HG02642 (cell line): ENCODE measurements around the gene MRC2.
"Not testable (repeated sequence)": the region's sequence is repeated elsewhere in the genome, so short reads cannot be mapped to it uniquely, and the experiment has no call there.

Experiments
- ATAC-seq: cut with Tn5 transposase; IDR thresholded peaks from one replicate; pipeline ENCODE4 v1.9.1; 2021; ENCODE audit warnings: mild to moderate bottlenecking; ENCODE audit not compliant: unreplicated experiment, poor library complexity

MRC2 gene

DNA sequence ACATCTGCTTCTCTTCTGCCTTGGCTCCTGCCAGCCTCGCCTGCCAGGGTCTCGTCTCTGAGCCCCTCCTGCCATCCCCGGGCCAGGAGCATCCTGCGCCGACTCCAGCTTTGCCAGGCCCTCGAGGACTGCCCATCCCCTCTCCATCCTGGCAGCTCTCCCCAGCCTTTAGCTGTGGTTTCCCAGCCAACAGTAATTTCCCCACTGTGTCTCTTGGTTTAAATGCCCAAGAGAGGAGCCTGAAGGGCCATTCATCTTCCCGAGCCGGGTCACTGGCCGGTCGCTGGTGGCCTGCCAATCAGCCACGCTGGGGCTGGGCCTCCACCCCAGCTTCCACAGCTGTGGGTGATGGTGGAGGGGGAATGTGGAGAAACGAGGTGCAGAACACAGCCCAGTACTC lies 47.8 kb downstream of the MRC2 start:
- no peak for ATAC-seq

DNA sequence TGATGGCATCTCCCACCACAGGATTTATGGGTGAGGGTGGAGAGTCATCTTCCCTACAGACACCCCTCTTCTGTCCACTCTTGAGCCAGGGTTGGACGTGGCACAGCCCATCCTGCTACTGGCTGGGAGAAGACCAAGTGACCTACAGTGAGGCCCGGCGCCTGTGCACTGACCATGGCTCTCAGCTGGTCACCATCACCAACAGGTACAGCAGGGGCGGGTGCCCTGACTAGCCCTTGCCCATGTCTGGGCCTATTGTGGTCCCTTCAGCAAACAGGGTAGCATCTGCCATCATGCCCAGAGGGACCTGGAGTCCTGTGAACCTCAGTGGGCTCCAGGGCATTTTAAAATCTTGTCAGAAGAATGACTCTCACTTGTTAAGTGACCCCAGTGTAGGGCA lies 48.2 kb downstream of the MRC2 start:
- ATAC-seq, result no peak

DNA sequence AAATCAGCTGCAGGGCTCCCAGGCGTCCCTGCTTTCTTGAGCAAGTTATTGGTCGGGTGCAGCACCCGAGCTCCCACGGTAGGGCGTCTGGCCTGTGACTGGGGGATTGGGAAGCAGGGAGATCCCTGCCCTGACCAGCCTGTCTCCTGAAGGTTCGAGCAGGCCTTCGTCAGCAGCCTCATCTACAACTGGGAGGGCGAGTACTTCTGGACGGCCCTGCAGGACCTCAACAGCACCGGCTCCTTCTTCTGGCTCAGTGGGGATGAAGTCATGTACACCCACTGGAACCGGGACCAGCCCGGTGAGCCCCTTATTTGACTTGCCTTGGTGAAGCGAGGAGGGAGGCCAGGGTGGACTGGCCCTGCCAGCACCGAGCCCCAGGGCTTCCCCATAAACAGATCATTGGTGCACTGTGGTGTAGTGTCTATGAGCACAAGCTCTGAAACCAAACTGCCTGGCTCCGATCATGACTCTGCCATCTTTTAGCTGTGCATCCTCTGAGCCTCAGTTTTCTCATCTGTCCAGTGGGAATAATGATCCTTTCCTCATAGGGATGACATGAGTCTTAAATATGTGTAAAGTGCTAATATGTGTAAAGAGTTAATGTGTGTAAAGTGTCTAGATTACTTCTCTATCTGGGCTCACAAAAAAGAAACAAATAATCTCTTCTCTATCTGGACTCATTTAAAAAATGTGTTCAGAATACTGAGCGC lies 48.9 kb downstream of the MRC2 start:
- no peak for ATAC-seq

DNA sequence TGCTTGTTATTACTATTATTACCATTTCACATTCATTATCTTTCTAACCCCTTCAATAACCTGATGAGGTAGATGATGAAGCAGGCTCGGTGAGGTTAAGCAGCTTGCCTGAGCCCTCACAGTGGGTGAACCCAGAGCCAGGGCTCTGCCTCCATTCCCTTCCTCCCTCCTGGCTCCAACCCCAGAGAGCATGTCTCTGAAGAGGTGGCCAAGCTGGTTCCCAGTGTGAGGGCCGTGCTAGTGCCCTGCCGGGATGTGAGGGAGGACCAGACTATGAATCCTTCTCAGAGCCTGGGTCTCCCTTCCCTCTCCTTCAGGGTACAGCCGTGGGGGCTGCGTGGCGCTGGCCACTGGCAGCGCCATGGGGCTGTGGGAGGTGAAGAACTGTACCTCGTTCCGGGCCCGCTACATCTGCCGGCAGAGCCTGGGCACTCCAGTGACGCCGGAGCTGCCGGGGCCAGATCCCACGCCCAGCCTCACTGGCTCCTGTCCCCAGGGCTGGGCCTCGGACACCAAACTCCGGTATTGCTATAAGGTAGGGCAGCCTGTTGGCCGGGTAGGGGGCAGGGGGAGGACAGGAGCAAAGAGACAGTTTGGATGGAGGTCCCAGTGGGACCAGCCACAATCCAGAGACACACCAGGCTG lies 49.6 kb downstream of the MRC2 start:
- no peak for ATAC-seq

- no peak for ATAC-seq
Measured at GRCh38 chr17:62678214-62678919, 50.9 kb downstream of the MRC2 start.

GRCh38 chr17:62679866-62680377 lies 52.5 kb downstream of the MRC2 start:
- ATAC-seq, result no peak

- ATAC-seq, result no peak
Measured at GRCh38 chr17:62680541-62681052, 53.1 kb downstream of the MRC2 start.

GRCh38 chr17:62681061-62681938 lies 53.8 kb downstream of the MRC2 start:
- no peak for ATAC-seq

- no peak for ATAC-seq
Measured at GRCh38 chr17:62681939-62682381, 54.5 kb downstream of the MRC2 start.

- ATAC-seq, result no peak
Measured at GRCh38 chr17:62684179-62684578, 56.7 kb downstream of the MRC2 start.

DNA sequence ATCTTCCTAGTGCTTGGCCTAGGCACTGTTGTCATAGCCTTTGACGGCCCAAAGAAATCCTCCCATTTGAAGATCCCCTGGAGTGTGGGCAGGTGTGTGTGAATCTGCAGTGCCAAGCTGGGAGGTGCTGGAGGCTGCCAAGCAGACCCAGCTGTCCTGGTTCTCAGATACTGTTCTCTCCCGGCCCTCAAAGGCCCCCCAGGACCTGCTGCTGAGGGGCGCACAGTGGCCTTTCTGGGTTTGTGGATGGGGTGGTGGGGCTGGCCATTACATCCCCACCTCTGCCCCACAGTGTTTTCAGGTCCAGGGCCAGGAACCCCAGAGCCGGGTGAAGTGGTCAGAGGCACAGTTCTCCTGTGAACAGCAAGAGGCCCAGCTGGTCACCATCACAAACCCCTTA lies 60.5 kb downstream of the MRC2 start:
- no peak for ATAC-seq

DNA sequence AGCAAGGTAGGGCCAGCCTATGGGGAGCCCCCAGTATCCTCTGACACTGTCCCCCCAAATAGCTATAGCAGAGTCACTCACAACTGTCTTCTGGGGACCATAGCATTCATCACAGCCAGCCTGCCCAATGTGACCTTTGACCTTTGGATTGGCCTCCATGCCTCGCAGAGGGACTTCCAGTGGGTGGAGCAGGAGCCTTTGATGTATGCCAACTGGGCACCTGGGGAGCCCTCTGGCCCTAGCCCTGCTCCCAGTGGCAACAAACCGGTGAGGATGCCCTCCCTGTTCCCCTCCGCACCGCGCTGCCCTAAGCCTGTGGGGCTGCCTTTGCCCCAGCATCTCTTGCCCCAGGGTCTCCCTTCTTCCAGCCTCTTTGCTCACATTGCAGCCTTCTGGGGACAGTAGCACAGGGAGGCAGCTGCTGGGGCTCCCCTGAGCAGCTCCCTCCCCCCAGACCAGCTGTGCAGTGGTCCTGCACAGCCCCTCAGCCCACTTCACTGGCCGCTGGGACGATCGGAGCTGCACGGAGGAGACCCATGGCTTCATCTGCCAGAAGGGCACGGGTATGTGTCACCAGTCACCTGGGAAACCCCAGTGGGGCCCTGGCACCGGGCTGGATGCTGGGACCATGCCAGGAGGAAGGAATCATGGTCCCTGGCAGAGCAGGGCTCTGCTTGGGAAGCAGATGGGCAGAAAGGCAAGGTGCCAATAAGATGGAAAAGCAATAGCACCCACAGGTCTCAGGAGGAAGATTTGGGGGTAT lies 61.1 kb downstream of the MRC2 start:
- no peak for ATAC-seq

- ATAC-seq, result no peak
Measured at GRCh38 chr17:62689441-62690167, 62.1 kb downstream of the MRC2 start.

- ATAC-seq, result no peak
Measured at GRCh38 chr17:62690168-62690897, 62.9 kb downstream of the MRC2 start.

- ATAC-seq, result not testable (repeated sequence)
Measured at GRCh38 chr17:62691589-62691915, 64.1 kb downstream of the MRC2 start.

- no peak for ATAC-seq
Measured at GRCh38 chr17:62692159-62692651, 64.7 kb downstream of the MRC2 start.

- ATAC-seq, result no peak
Measured at GRCh38 chr17:62692721-62693431, 65.4 kb downstream of the MRC2 start.
